ENCODE results near the gene SLC39A8. TPM values are rescaled to one million over a fixed set of nuclear protein-coding genes. Genes with fewer than 3 reads are reported as not detected.

SLC39A8 gene
- total and polyA plus RNA-seq, 9 of the 15 experiments (the other 6 are each of a cell fraction or from before 2014, with no cell fraction given): 8.2 to 30.3 (median 25.0) TPM

DNA sequence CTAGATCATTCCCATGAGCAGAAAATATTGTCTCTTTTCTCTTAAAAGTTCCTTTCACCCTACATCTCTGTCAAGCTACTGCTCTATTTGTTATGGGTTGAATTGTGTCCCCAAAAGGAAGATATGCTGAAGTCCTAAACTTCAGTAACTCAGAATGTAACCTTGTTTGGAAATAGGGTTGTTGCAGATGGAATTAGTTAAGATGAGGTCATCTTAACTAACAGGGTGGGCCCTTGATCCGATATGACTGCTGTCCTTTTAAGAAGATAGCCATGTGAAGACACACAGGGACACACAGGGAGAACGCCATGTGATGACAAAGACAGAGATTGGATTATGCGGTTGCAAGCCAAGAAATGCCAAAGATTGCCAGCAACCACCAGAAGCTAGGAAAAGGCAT lies 12.8 kb upstream of the SLC39A8 start:
- FAIRE-seq: no peak
- no peak overlapping the region for H2AFZ ChIP-seq (ENCODE audit: low read depth, low read length)
- BruUV-seq (replicated peaks): no TSS peak
- H3K36me3 ChIP-seq (ENCODE audit: control insufficient read depth, insufficient read depth, low read length): no peaks in the 10 kb centered on the region
- no peaks in the 10 kb centered on the region for H3K27me3 ChIP-seq (ENCODE audit: control insufficient read depth in 2 of 2, insufficient read depth in 2 of 2, low read length in 2 of 2)
- H3K27ac ChIP-seq (ENCODE audit: extremely low read depth, low read depth, low read length): no peak overlapping the region
- ChIA-PET CTCF (ENCODE audit: low intra/inter-chr PET ratio) (no interaction called here), POLR2A (no interaction called here)
- H4K20me1 ChIP-seq (replicated peaks; ENCODE audit: control insufficient read depth, insufficient read depth, low read length): no peaks in the 10 kb centered on the region
- H3K4me1 ChIP-seq (replicated peaks in 1 of 2; ENCODE audit: control insufficient read depth in 2 of 2, insufficient read depth in 2 of 2, low read length in 2 of 2): peaks cover 0 to 3% of the 10 kb centered on the region in 2 experiments; a peak in 2 of 5 replicates
- no peaks in the 10 kb centered on the region for H3K79me2 ChIP-seq (ENCODE audit: control insufficient read depth, insufficient read depth, low read length)
- ATAC-seq: peak; percentile 32
- WGBS (ENCODE audit: insufficient coverage, low coverage, missing lambda C conversion rate): 9% methylated on average over 3 of the region's 3 CpGs
- intact Hi-C loops (cut with micrococcal nuclease): loop anchor here (5.0 kb wide), 1 partner anchor 144 kb away; the partner anchor contains the start of gene NFKB1
- in situ Hi-C loops (cut with MboI): no loop called here
- H3K9me1 ChIP-seq (ENCODE audit: control insufficient read depth, insufficient read depth, low read length): no peaks in the 10 kb centered on the region
- no peak for DNase-seq (ENCODE audit: extremely low read depth in 1 of 4, low spot score in 3 of 4)
- no peak overlapping the region for H3K4me3 ChIP-seq
- no peaks in the 10 kb centered on the region for H3K9me3 ChIP-seq (replicated peaks; ENCODE audit: control insufficient read depth, insufficient read depth, low read depth, low read length)
- no peak overlapping the region for H3K4me2 ChIP-seq (ENCODE audit: insufficient read depth, low read length)
- H3K9ac ChIP-seq (ENCODE audit: insufficient read depth in 1 of 2, low read depth in 2 of 2, low read length in 2 of 2): no peak overlapping the region
- TF ChIP-seq, protein P1, sequence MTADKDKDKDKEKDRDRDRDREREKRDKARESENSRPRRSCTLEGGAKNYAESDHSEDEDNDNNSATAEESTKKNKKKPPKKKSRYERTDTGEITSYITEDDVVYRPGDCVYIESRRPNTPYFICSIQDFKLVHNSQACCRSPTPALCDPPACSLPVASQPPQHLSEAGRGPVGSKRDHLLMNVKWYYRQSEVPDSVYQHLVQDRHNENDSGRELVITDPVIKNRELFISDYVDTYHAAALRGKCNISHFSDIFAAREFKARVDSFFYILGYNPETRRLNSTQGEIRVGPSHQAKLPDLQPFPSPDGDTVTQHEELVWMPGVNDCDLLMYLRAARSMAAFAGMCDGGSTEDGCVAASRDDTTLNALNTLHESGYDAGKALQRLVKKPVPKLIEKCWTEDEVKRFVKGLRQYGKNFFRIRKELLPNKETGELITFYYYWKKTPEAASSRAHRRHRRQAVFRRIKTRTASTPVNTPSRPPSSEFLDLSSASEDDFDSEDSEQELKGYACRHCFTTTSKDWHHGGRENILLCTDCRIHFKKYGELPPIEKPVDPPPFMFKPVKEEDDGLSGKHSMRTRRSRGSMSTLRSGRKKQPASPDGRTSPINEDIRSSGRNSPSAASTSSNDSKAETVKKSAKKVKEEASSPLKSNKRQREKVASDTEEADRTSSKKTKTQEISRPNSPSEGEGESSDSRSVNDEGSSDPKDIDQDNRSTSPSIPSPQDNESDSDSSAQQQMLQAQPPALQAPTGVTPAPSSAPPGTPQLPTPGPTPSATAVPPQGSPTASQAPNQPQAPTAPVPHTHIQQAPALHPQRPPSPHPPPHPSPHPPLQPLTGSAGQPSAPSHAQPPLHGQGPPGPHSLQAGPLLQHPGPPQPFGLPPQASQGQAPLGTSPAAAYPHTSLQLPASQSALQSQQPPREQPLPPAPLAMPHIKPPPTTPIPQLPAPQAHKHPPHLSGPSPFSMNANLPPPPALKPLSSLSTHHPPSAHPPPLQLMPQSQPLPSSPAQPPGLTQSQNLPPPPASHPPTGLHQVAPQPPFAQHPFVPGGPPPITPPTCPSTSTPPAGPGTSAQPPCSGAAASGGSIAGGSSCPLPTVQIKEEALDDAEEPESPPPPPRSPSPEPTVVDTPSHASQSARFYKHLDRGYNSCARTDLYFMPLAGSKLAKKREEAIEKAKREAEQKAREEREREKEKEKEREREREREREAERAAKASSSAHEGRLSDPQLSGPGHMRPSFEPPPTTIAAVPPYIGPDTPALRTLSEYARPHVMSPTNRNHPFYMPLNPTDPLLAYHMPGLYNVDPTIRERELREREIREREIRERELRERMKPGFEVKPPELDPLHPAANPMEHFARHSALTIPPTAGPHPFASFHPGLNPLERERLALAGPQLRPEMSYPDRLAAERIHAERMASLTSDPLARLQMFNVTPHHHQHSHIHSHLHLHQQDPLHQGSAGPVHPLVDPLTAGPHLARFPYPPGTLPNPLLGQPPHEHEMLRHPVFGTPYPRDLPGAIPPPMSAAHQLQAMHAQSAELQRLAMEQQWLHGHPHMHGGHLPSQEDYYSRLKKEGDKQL (CRISPR knock-in tag; IDR thresholded peaks at IDR 0.05; ENCODE audit: borderline replicate concordance): no peak
- TF ChIP-seq, protein P2, sequence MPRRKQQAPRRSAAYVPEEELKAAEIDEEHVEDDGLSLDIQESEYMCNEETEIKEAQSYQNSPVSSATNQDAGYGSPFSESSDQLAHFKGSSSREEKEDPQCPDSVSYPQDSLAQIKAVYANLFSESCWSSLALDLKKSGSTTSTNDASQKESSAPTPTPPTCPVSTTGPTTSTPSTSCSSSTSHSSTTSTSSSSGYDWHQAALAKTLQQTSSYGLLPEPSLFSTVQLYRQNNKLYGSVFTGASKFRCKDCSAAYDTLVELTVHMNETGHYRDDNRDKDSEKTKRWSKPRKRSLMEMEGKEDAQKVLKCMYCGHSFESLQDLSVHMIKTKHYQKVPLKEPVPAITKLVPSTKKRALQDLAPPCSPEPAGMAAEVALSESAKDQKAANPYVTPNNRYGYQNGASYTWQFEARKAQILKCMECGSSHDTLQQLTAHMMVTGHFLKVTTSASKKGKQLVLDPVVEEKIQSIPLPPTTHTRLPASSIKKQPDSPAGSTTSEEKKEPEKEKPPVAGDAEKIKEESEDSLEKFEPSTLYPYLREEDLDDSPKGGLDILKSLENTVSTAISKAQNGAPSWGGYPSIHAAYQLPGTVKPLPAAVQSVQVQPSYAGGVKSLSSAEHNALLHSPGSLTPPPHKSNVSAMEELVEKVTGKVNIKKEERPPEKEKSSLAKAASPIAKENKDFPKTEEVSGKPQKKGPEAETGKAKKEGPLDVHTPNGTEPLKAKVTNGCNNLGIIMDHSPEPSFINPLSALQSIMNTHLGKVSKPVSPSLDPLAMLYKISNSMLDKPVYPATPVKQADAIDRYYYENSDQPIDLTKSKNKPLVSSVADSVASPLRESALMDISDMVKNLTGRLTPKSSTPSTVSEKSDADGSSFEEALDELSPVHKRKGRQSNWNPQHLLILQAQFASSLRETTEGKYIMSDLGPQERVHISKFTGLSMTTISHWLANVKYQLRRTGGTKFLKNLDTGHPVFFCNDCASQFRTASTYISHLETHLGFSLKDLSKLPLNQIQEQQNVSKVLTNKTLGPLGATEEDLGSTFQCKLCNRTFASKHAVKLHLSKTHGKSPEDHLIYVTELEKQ (CRISPR knock-in tag; IDR thresholded peaks at IDR 0.05): no peak
- TF ChIP-seq, protein P3, sequence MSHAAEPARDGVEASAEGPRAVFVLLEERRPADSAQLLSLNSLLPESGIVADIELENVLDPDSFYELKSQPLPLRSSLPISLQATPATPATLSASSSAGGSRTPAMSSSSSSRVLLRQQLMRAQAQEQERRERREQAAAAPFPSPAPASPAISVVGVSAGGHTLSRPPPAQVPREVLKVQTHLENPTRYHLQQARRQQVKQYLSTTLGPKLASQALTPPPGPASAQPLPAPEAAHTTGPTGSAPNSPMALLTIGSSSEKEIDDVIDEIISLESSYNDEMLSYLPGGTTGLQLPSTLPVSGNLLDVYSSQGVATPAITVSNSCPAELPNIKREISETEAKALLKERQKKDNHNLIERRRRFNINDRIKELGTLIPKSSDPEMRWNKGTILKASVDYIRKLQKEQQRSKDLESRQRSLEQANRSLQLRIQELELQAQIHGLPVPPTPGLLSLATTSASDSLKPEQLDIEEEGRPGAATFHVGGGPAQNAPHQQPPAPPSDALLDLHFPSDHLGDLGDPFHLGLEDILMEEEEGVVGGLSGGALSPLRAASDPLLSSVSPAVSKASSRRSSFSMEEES (CRISPR knock-in tag; IDR thresholded peaks at IDR 0.05): no peak
- TF ChIP-seq JUND (IDR thresholded peaks at IDR 0.05; ENCODE audit: borderline replicate concordance, low read depth, low read length): no peak
- TF ChIP-seq JUND (tag; IDR thresholded peaks at IDR 0.05; ENCODE audit: borderline replicate concordance, low read depth, low read length): peak; percentile 54; the same call in 1 of the 3 replicates
- TF ChIP-seq, protein P4, sequence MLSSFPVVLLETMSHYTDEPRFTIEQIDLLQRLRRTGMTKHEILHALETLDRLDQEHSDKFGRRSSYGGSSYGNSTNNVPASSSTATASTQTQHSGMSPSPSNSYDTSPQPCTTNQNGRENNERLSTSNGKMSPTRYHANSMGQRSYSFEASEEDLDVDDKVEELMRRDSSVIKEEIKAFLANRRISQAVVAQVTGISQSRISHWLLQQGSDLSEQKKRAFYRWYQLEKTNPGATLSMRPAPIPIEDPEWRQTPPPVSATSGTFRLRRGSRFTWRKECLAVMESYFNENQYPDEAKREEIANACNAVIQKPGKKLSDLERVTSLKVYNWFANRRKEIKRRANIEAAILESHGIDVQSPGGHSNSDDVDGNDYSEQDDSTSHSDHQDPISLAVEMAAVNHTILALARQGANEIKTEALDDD (IDR thresholded peaks at IDR 0.05): peak; percentile 44; the same call in 1 of the 2 replicates
- TF ChIP-seq, protein P5, sequence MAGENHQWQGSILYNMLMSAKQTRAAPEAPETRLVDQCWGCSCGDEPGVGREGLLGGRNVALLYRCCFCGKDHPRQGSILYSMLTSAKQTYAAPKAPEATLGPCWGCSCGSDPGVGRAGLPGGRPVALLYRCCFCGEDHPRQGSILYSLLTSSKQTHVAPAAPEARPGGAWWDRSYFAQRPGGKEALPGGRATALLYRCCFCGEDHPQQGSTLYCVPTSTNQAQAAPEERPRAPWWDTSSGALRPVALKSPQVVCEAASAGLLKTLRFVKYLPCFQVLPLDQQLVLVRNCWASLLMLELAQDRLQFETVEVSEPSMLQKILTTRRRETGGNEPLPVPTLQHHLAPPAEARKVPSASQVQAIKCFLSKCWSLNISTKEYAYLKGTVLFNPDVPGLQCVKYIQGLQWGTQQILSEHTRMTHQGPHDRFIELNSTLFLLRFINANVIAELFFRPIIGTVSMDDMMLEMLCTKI (IDR thresholded peaks at IDR 0.05; ENCODE audit: partially characterized antibody): no peak
